ENCODE results near the gene DPP6.
"Not testable (repeated sequence)": the region's sequence is repeated elsewhere in the genome, so short reads cannot be mapped to it uniquely, and the experiment has no call there.

The DPP6 gene

GRCh38 chr7:154051006-154051642 lies 1.1 kb upstream of the DPP6 start:
- H3K4ac ChIP-seq (ENCODE audit: low read depth, low read length); H2BK5ac ChIP-seq (ENCODE audit: low read length); H3K4me3 ChIP-seq (ENCODE audit: low read length); H3K56ac ChIP-seq (ENCODE audit: low read length); H3K79me1 ChIP-seq (ENCODE audit: low read length); H4K8ac ChIP-seq (ENCODE audit: low read depth, low read length); H3K79me2 ChIP-seq (ENCODE audit: control insufficient read depth, insufficient read depth, low read length); H3K23ac ChIP-seq (ENCODE audit: low read length); H3K27me3 ChIP-seq (ENCODE audit: insufficient read depth, low read length, poor library complexity); H3K18ac ChIP-seq (ENCODE audit: low read length); H3K4me2 ChIP-seq (ENCODE audit: low read length); H3K4me1 ChIP-seq (ENCODE audit: control insufficient read depth, low read depth, low read length); H3K36me3 ChIP-seq (ENCODE audit: control insufficient read depth, insufficient read depth, low read length); H2BK15ac ChIP-seq (replicated peaks; ENCODE audit: low read depth); H4K5ac ChIP-seq (ENCODE audit: low read length); H2AK5ac ChIP-seq (ENCODE audit: low read length); H3K27ac ChIP-seq (ENCODE audit: low read depth, low read length); H3K9ac ChIP-seq (ENCODE audit: low read length); H2BK120ac ChIP-seq (ENCODE audit: low read depth, low read length): not testable (repeated sequence)
- peak; percentile 34 for DNase-seq
- WGBS (ENCODE audit: extremely low coverage, insufficient coverage, low lambda C conversion rate), result no CpG with 5 or more reads among the region's 42 CpGs

GRCh38 chr7:154052530-154053252 lies 493 bp downstream of the DPP6 start:
- H3K27ac ChIP-seq (ENCODE audit: low read depth, low read length); H3K27me3 ChIP-seq (ENCODE audit: insufficient read depth, low read length, poor library complexity); H3K4me2 ChIP-seq (ENCODE audit: low read length); H3K36me3 ChIP-seq (ENCODE audit: control insufficient read depth, insufficient read depth, low read length); H3K4me3 ChIP-seq (ENCODE audit: low read length); H2BK120ac ChIP-seq (ENCODE audit: low read depth, low read length); H3K23ac ChIP-seq (ENCODE audit: low read length); H3K56ac ChIP-seq (ENCODE audit: low read length); H4K5ac ChIP-seq (ENCODE audit: low read length); H3K4ac ChIP-seq (ENCODE audit: low read depth, low read length); H2AK5ac ChIP-seq (ENCODE audit: low read length); H3K79me2 ChIP-seq (ENCODE audit: control insufficient read depth, insufficient read depth, low read length); H2BK5ac ChIP-seq (ENCODE audit: low read length); H3K18ac ChIP-seq (ENCODE audit: low read length); H3K9ac ChIP-seq (ENCODE audit: low read length); H3K4me1 ChIP-seq (ENCODE audit: control insufficient read depth, low read depth, low read length); H4K8ac ChIP-seq (ENCODE audit: low read depth, low read length); H2BK15ac ChIP-seq (replicated peaks; ENCODE audit: low read depth); H3K79me1 ChIP-seq (ENCODE audit: low read length): not testable (repeated sequence)
- peak; percentile 37 for DNase-seq
- no CpG with 5 or more reads among the region's 83 CpGs for WGBS (ENCODE audit: extremely low coverage, insufficient coverage, low lambda C conversion rate)

- H3K79me1 ChIP-seq (ENCODE audit: low read length); H3K9ac ChIP-seq (ENCODE audit: low read length); H3K27me3 ChIP-seq (ENCODE audit: insufficient read depth, low read length, poor library complexity); H3K27ac ChIP-seq (ENCODE audit: low read depth, low read length); H3K36me3 ChIP-seq (ENCODE audit: control insufficient read depth, insufficient read depth, low read length); H4K5ac ChIP-seq (ENCODE audit: low read length); H2BK15ac ChIP-seq (replicated peaks; ENCODE audit: low read depth); H2AK5ac ChIP-seq (ENCODE audit: low read length); H3K4me3 ChIP-seq (ENCODE audit: low read length); H3K4me1 ChIP-seq (ENCODE audit: control insufficient read depth, low read depth, low read length); H2BK5ac ChIP-seq (ENCODE audit: low read length); H2BK120ac ChIP-seq (ENCODE audit: low read depth, low read length); H3K18ac ChIP-seq (ENCODE audit: low read length); H3K4me2 ChIP-seq (ENCODE audit: low read length); H4K8ac ChIP-seq (ENCODE audit: low read depth, low read length); H3K23ac ChIP-seq (ENCODE audit: low read length); H3K56ac ChIP-seq (ENCODE audit: low read length); H3K79me2 ChIP-seq (ENCODE audit: control insufficient read depth, insufficient read depth, low read length); H3K4ac ChIP-seq (ENCODE audit: low read depth, low read length): not testable (repeated sequence)
- no CpG with 5 or more reads among the region's 16 CpGs for WGBS (ENCODE audit: extremely low coverage, insufficient coverage, low lambda C conversion rate)
- peak; percentile 29 for DNase-seq
Measured at GRCh38 chr7:154053466-154054312, 1.5 kb downstream of the DPP6 start.

- H3K23ac ChIP-seq (ENCODE audit: low read length); H3K9ac ChIP-seq (ENCODE audit: low read length); H3K79me2 ChIP-seq (ENCODE audit: control insufficient read depth, insufficient read depth, low read length); H2BK5ac ChIP-seq (ENCODE audit: low read length); H3K4ac ChIP-seq (ENCODE audit: low read depth, low read length); H4K5ac ChIP-seq (ENCODE audit: low read length); H3K56ac ChIP-seq (ENCODE audit: low read length); H3K27me3 ChIP-seq (ENCODE audit: insufficient read depth, low read length, poor library complexity); H3K4me1 ChIP-seq (ENCODE audit: control insufficient read depth, low read depth, low read length); H2AK5ac ChIP-seq (ENCODE audit: low read length); H2BK15ac ChIP-seq (replicated peaks; ENCODE audit: low read depth); H3K4me3 ChIP-seq (ENCODE audit: low read length); H3K36me3 ChIP-seq (ENCODE audit: control insufficient read depth, insufficient read depth, low read length); H3K4me2 ChIP-seq (ENCODE audit: low read length); H3K18ac ChIP-seq (ENCODE audit: low read length); DNase-seq; H2BK120ac ChIP-seq (ENCODE audit: low read depth, low read length); H4K8ac ChIP-seq (ENCODE audit: low read depth, low read length); H3K79me1 ChIP-seq (ENCODE audit: low read length); H3K27ac ChIP-seq (ENCODE audit: low read depth, low read length): not testable (repeated sequence)
- no CpG with 5 or more reads among the region's 2 CpGs for WGBS (ENCODE audit: extremely low coverage, insufficient coverage, low lambda C conversion rate)
Measured at GRCh38 chr7:154054664-154055063, 2.5 kb downstream of the DPP6 start.

- WGBS (ENCODE audit: extremely low coverage, insufficient coverage, low lambda C conversion rate), result no CpG with 5 or more reads among the region's 9 CpGs
- not testable (repeated sequence) for H3K27me3 ChIP-seq (ENCODE audit: insufficient read depth, low read length, poor library complexity); H3K36me3 ChIP-seq (ENCODE audit: control insufficient read depth, insufficient read depth, low read length); H2BK15ac ChIP-seq (replicated peaks; ENCODE audit: low read depth); H3K4me1 ChIP-seq (ENCODE audit: control insufficient read depth, low read depth, low read length); H3K4me2 ChIP-seq (ENCODE audit: low read length); H4K8ac ChIP-seq (ENCODE audit: low read depth, low read length); H2BK5ac ChIP-seq (ENCODE audit: low read length); H2AK5ac ChIP-seq (ENCODE audit: low read length); H3K27ac ChIP-seq (ENCODE audit: low read depth, low read length); H3K79me1 ChIP-seq (ENCODE audit: low read length); H3K79me2 ChIP-seq (ENCODE audit: control insufficient read depth, insufficient read depth, low read length); H3K4me3 ChIP-seq (ENCODE audit: low read length); H3K4ac ChIP-seq (ENCODE audit: low read depth, low read length); H3K18ac ChIP-seq (ENCODE audit: low read length); H3K23ac ChIP-seq (ENCODE audit: low read length); H2BK120ac ChIP-seq (ENCODE audit: low read depth, low read length); H3K56ac ChIP-seq (ENCODE audit: low read length); H3K9ac ChIP-seq (ENCODE audit: low read length); H4K5ac ChIP-seq (ENCODE audit: low read length)
- DNase-seq, result peak; percentile 83
Measured at GRCh38 chr7:154055491-154056106, 3.4 kb downstream of the DPP6 start.
